Retina (tissue), 1 donor: ENCODE results near the gene DIO3.

Source experiments
- DNase-seq: peaks from one replicate; pipeline ENCODE4 v3.0.0-alpha.2; 2016

The DIO3 gene

GRCh38 chr14:101584055-101584859 is 23.0 kb downstream of the DIO3 start:
- DNase-seq, result no peak

- no peak for DNase-seq
These were observed 23.9 kb downstream of the DIO3 start for GRCh38 chr14:101585211-101585610.

GRCh38 chr14:101586531-101587430 is 25.5 kb downstream of the DIO3 start:
- no peak for DNase-seq

- peak; percentile 85 for DNase-seq
These were observed 26.2 kb downstream of the DIO3 start for GRCh38 chr14:101587441-101587911.

GRCh38 chr14:101588286-101588975 is 27.1 kb downstream of the DIO3 start:
- DNase-seq, result no peak

- no peak for DNase-seq
These were observed 27.7 kb downstream of the DIO3 start for GRCh38 chr14:101588990-101589389.

GRCh38 chr14:101589486-101590015 is 28.3 kb downstream of the DIO3 start:
- no peak for DNase-seq

GRCh38 chr14:101590062-101590461 is 28.8 kb downstream of the DIO3 start:
- DNase-seq, result no peak

- no peak for DNase-seq
These were observed 29.3 kb downstream of the DIO3 start for GRCh38 chr14:101590616-101591015.

GRCh38 chr14:101591121-101591520 is 29.8 kb downstream of the DIO3 start:
- DNase-seq, result no peak

- DNase-seq, result no peak
These were observed 30.3 kb downstream of the DIO3 start for GRCh38 chr14:101591582-101591981.

- DNase-seq, result no peak
These were observed 32.3 kb downstream of the DIO3 start for GRCh38 chr14:101593411-101594238.

- no peak for DNase-seq
These were observed 33.3 kb downstream of the DIO3 start for GRCh38 chr14:101594511-101595148.

- no peak for DNase-seq
These were observed 34.1 kb downstream of the DIO3 start for GRCh38 chr14:101595349-101595748.

- DNase-seq, result no peak
These were observed 34.8 kb downstream of the DIO3 start for GRCh38 chr14:101595887-101596721.

- no peak for DNase-seq
These were observed 35.4 kb downstream of the DIO3 start for GRCh38 chr14:101596742-101597141.

GRCh38 chr14:101598159-101598558 is 36.9 kb downstream of the DIO3 start:
- DNase-seq, result no peak

- DNase-seq, result no peak
These were observed 37.4 kb downstream of the DIO3 start for GRCh38 chr14:101598571-101599233.

- no peak for DNase-seq
These were observed 38.1 kb downstream of the DIO3 start for GRCh38 chr14:101599234-101599885.
